Hematopoietic multipotent progenitor cell treated with erythropoietin and hydrocortisone succinate and interleukin-3 and kit ligand, for 8 days (in vitro differentiated cells): Measurements from ENCODE around the gene CHRNG.

Experiments
- DNase-seq: peaks from one replicate; pipeline ENCODE4 v3.0.0-alpha.2; 2015

CHRNG gene

GRCh38 chr2:232580648-232580981, 41.1 kb downstream of the CHRNG start:
- no peak for DNase-seq

- no peak for DNase-seq
Observed at GRCh38 chr2:232581725-232582124, 42.2 kb downstream of the CHRNG start.

GRCh38 chr2:232584238-232584637, 44.7 kb downstream of the CHRNG start:
- DNase-seq, result no peak

- DNase-seq, result no peak
Observed at GRCh38 chr2:232586943-232587505, 47.5 kb downstream of the CHRNG start.

- no peak for DNase-seq
Observed at GRCh38 chr2:232587512-232587911, 48.0 kb downstream of the CHRNG start.

- no peak for DNase-seq
Observed at GRCh38 chr2:232588031-232588430, 48.5 kb downstream of the CHRNG start.

GRCh38 chr2:232588680-232589585, 49.4 kb downstream of the CHRNG start:
- DNase-seq, result peak; percentile 19

GRCh38 chr2:232592772-232593395, 53.4 kb downstream of the CHRNG start:
- DNase-seq, result no peak

GRCh38 chr2:232593982-232594381, 54.5 kb downstream of the CHRNG start:
- no peak for DNase-seq
